Pulmonary artery endothelial cell (primary cell): ENCODE measurements around the gene LY6G6C. TPM values are rescaled to one million over a fixed set of nuclear protein-coding genes. Genes with fewer than 3 reads are reported as not detected.

Experiments
- DNase-seq: peaks from one replicate; pipeline ENCODE4 v3.0.0-alpha.2; 2011; ENCODE audit warnings: low read depth, low spot score
- total RNA-seq: library from RNA; depleted of rRNA; stranded (reverse); fragments of >200 nt; gene quantifications from 2 replicates; pipeline ENCODE4 v1.2.3, GENCODE V29; 2014

The LY6G6C gene, protein sequence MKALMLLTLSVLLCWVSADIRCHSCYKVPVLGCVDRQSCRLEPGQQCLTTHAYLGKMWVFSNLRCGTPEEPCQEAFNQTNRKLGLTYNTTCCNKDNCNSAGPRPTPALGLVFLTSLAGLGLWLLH
- total RNA-seq, result not detected in 2 replicates

DNA sequence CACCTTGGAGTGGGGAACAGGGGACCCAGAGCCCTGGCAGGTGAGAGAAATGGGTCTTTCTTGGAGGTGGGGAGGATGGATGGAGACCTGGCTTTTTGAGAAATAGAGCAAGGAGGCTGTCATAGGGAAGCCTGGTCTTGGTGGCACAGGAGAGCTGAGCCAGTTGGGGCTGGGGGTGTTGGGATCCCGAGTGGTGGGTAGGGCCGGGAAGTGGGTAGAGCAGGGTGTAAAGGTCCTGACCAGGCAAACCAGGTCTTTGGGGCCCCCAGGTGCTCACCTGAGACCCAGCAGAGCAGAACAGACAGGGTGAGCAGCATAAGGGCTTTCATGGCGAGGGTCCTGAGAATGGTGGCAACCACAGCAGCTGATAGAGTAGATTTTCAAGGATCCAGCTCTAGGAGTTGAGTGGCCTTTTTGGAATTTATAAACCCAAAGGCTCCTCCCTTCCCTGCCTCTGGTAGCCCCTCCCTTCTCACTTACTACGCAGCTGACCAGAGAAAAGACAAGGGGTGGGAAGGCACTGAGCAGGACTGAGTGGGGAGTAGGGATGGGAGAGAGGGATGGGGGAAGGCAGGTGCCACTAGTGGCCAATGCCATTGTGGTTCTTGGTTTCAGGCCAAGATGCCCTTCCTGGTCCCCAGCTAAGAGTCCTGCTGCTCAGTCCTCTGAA is at the start of gene LY6G6C:
LY6G6C (minus strand) TSS at position 396 of the 670 bp plus-strand sequence; CDS start at position 329, 67 bp downstream.
- DNase-seq, result no peak

GRCh38 chr6:31770860-31771259 is 49.3 kb upstream of the LY6G6C start:
- no peak for DNase-seq

DNA sequence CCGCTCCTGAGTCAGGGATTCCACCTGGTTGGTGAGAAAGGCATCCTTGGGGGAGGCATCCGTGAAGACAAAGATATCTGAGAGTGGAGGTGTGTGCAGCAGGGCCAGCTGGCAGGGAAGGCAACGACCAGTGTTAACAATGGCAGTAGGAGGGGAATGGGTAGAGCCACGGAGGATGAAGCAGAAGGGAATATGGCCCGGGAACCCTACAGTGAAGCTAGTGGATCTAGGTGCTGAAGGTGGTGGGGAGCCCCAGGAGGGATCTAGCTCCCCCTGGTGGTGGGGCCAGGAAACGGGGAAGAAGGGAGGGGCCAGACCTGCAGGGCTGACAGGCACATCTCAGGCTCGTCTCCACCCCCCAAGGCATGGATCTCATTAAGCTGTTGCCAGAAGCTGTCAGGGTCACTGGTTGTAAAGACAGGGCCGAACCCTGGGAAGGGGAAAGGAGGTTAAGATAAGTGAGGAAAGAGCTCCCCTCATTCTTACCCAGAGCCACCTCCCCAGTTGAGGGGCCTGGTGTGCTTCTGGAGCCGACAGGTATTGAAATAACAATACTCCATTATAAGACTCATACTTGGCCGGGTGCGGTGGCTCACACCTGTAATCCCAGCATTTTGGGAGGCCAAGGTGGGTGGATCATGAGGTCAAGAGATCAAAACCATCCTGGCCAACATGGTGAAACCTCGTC is 48.3 kb upstream of the LY6G6C start:
- no peak for DNase-seq

- DNase-seq, result no peak
These were observed 47.1 kb upstream of the LY6G6C start for GRCh38 chr6:31768363-31769257.

DNA sequence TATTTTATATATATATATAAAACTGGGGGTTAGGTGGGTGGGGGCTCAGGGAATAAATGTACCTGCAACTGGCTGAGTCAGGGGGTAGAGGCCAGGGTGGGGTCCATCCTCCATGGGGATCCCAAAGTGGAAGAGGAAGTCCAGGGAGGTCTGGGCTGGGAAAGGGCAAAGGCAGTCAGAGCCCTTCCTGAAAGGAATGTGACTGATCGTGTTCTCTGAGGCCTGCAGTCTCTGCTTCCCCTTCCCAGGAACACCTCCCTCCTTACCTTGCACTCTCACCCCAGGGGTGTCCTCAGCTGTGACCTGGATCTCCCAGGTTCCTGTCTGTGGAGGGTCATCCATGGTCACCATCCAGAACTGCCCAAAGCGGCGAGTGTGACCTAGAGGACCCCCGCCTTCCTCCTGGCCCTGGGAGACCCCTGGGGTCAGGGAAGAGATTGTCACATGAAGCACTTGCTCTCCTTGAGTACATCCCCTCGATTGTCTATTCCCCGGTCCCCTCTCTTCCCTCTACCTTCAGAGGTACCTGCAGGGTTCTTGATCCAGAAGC is 45.6 kb upstream of the LY6G6C start:
- DNase-seq, result no peak

- DNase-seq, result no peak
These were observed 44.6 kb upstream of the LY6G6C start for GRCh38 chr6:31765910-31766794.

DNA sequence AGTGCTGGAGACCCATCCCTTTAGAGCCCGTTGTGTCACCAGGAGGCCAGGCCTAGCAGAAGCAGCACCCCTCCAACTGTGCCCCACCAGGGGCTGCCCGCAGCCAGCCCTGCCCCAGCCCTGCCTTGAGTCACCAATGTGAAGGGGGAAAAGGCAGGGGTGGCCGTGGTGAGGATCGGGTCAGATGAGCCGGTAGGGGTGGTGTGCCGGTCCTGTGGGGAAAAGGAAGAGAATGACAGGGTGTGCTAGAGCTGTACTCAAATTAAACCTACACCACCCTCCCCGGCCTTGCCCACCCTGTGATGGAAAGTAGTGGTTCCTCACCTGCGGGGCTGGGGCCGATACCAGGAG is 44.0 kb upstream of the LY6G6C start:
- no peak for DNase-seq

DNA sequence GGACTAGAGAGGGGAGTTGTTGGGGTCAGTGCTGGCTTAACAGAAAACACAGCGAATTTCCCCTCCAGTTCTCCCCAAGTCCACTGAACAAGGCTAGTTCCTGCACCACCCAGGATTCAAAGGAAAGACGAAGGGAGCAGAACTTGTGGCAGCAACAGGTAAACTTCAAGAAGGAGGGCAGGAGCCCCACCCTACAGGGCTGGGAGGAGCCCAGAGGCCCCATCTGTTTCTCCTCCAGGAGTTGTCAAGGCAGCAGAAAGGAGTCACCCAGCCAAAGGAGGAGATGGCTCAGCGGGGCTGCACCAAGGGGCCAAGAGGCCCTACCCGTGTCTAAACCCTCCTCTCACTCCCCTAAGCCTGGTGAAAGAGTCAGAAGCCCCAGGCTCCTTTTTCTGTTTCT is 42.7 kb upstream of the LY6G6C start:
- no peak for DNase-seq

GRCh38 chr6:31763619-31763940 is 42.0 kb upstream of the LY6G6C start:
- no peak for DNase-seq

DNA sequence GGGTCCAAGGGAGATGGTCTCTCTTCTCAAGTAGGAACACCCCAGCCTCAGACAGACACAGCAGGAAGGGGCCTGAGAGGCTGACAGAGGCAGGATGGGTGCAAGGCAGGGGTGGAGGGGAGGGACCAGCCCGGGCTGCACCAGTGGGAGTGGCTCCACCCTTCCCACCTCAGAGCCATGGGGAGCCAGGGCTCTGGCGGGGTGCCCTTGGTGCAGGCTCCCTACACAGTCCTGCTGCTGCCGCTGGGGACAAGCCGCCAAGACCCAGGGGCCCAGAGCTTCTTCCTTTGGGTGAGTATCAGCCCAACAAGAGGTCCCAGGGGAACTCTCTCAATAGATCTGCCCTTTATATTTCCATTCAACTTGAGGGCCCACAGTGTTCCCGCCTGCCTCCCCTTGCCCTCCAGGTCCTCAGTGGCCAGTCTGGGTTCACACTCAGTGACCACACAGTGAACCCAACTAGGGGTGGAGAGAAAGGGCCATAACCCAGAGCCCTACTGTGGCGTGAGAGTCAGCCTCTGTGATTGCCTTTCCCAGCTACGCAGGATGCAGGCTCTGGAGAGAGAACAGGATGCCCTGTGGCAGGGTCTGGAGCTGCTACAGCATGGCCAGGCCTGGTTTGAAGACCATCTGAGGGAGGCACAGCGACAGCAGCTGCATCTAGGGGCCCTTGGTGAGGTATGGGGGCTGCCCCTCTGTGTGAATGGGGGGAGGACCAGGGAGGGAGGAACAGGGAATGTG is 41.5 kb upstream of the LY6G6C start:
- DNase-seq, result no peak

- DNase-seq, result no peak
These were observed 40.8 kb upstream of the LY6G6C start, which contains the start of gene SAPCD1 for GRCh38 chr6:31762356-31762755. Gene SAPCD1 (plus strand): TSS chr6:31762656. CDS start chr6:31763055, 399 bp downstream.

GRCh38 chr6:31761343-31761742 is 39.8 kb upstream of the LY6G6C start:
- DNase-seq, result no peak

DNA sequence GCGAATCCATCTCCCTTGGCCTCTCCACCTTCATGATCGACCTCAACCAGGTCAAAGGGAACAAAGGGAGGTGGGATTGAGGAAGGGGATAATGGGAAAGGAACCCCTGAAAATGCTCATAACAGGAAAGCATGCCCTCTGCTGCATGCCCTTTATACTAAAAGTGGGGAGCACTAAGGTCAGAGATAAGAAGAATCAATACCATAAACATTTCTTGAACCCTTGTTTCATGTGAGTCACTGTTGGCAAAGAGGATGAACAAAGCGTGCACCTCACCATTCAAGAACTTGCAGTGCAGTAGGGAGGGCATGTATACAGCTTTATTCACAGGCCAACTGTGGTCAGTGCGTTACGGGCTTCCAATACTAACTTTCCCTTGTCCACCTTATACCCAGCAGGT is 39.2 kb upstream of the LY6G6C start:
- no peak for DNase-seq

GRCh38 chr6:31758281-31758680 is 36.7 kb upstream of the LY6G6C start:
- no peak for DNase-seq

DNA sequence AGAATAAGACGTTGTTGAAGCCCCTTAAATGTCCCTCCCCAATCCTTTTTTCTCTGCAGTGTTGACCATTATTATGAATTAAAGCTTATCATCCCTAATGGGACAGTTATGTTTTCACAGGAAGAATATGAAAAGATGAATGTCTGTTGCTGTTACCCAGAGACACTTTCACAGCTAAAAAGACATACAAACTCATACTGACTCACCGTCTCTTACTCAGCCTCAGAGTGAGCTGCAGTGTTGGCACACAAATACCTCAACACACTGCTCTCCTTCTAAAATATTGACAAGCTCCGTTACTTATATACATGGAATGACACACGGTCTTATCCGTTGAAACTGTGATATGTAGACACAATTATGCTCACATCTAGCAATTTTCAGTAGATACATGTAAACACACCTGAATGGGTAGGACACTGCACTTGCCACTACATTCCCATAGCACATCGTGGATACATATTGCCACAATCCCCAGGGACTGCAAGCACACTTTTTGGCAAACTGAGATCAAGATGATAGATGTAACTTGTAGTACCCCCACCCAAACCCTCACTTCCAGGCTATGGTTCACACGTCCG is 31.3 kb upstream of the LY6G6C start:
- DNase-seq, result no peak

DNA sequence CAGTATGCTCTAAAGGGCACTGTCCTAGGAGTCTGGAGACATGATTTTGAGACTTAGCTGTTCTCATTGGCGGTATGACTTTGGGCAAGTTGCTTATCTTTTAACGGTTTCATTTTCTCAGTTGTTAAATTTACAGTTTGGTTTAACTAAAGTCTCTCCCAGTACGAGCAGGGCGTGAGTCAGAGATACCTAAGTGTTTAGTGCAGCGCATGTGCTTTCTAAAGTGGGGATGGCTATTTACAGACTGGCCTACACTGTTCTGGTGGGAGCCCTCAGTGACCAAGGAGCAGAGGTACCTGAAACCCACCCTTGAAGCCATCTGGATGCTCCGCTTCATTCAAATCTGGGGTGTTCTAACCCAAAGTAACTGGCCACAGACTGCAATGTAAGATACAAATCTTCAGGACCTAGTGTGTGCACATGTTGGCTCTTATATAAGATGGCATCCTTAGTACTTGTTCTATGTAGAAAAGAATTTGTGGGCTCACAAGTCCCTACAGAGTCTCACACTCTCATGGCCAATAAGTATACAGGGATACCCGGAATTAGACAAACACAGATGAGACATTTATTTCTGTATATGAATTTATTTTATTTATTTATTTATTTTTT is 29.0 kb upstream of the LY6G6C start:
- DNase-seq, result no peak

DNA sequence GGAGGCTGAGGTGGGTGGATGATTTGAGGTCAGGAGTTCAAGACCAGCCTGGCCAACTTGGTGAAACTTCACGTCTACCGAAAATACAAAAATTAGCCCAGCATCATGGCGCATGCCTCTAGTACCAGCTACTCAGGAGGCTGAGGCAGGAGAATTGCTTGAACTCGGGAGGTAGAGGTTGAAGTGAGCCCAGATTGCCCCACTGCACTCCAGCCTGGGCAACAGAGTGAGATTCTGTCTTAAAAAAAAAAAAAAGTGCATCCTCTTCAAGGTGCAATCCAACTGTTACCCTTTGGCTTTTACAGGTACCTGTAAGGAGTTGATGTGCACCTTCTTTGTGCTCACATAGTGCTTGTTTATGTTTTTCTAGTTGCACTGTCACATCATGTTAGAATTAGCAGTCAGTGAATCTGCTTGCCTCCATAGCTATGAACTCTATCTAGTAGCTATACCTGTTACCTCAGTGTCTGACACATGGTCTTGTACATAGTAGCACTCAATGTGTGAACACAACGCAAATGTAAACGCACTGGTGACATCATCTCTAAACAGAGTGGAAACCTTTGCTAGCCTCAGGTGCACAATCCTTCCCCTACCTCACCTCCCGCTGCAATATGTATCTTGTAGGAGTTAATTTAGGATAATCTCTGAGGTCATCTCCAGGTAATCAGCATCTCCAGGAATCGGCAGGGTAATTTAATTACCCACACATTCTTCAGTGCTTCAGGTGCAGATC is 27.9 kb upstream of the LY6G6C start:
- no peak for DNase-seq

- no peak for DNase-seq
These were observed 22.9 kb upstream of the LY6G6C start for GRCh38 chr6:31744422-31744821.

DNA sequence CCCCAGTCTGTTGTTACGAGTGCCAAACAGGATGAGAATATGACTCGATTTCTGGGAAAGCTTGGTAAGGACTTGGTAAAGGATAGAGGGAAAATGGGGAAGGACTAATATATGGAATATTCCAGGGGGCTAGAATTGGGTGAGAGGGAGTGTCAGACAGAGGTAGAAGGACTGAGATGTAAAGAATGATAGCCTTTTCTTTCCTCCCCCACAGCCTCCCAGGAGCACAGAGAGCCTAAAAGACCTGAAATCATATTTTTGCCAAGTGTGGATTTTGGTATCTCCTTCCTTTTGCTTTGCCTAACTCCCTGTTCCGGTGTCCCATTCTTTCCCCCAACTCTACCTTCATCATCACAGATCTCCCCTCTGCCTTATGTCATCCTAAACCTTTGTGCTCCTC is 21.3 kb upstream of the LY6G6C start:
- no peak for DNase-seq
